ENCODE results near the gene SAMD1.

The SAMD1 gene

GRCh38 chr19:14073925-14074838 is 16.4 kb downstream of the SAMD1 start:
- TF ChIP-seq CTCF (IDR thresholded peaks at IDR 0.05; ENCODE audit: low read depth, low read length), result no peak
- Histone ChIP-seq H3K4me3 (ENCODE audit: low read depth, low read length) (peak overlapping the region; percentile 64), H3K9me3 (ENCODE audit: severe bottlenecking) (no peaks in the 10 kb centered on the region), H3K36me3 (no peaks in the 10 kb centered on the region), H3K27ac (peak overlapping the region; percentile 58), H3K27me3 (ENCODE audit: insufficient read depth, low read depth, severe bottlenecking) (no peaks in the 10 kb centered on the region)
- DNase-seq, result no peak

DNA sequence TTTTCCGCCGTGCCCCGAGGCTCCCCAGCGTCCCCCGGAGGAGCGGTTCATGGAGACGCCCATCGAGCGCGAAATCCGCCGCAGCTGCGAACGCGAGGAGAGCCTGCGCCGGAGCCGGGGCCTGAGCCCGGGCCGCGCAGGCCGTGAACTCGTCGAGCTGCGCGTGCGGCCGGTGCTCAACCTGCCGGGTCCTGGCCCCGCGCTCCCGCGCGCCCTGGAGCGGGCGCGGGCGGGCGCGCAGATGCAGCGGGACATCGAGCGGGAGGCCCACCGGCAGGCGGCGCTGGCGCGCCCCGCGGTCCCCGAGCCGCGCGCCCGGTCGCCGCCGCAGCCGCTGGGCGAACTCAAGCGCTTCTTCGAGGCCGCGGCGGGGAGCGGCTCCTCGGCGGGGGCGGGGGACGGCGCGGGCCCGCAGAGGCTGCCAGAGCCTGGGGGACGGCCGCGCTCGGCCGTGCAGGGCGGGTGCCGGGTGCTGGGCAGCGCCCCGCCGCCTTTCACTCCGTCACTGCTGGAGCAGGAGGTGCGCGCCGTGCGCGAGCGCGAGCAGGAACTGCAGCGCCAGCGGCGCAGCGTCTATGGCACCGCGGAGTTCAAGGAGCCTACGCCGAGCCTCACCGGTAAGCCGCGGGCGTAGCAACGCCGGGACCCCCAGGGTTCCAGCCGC is 17.2 kb downstream of the SAMD1 start:
- Histone ChIP-seq H3K36me3 (no peaks in the 10 kb centered on the region), H3K27ac (peak overlapping the region; percentile 78), H3K9me3 (ENCODE audit: severe bottlenecking) (no peaks in the 10 kb centered on the region), H3K27me3 (ENCODE audit: insufficient read depth, low read depth, severe bottlenecking) (no peaks in the 10 kb centered on the region), H3K4me3 (ENCODE audit: low read depth, low read length) (peak overlapping the region; percentile 64)
- DNase-seq, result peak; percentile 67
- peak; percentile 70 for TF ChIP-seq CTCF (IDR thresholded peaks at IDR 0.05; ENCODE audit: low read depth, low read length)

GRCh38 chr19:14072535-14073260 is 17.9 kb downstream of the SAMD1 start, which contains the start of gene MISP3:
TSS of gene MISP3 (plus strand) at chr19:14072786. CDS start at chr19:14073310, 524 bp downstream.
- DNase-seq, result peak; percentile 71
- H3K27me3 ChIP-seq (ENCODE audit: insufficient read depth, low read depth, severe bottlenecking), result no peaks in the 10 kb centered on the region
- H3K27ac ChIP-seq, result peak within 1 kb of the TSS; percentile 78
- no peaks in the 10 kb centered on the region for H3K36me3 ChIP-seq
- peak within 1 kb of the TSS; percentile 64 for H3K4me3 ChIP-seq (ENCODE audit: low read depth, low read length)
- no peak for TF ChIP-seq CTCF (IDR thresholded peaks at IDR 0.05; ENCODE audit: low read depth, low read length)
- H3K9me3 ChIP-seq (ENCODE audit: severe bottlenecking), result no peaks in the 10 kb centered on the region

DNA sequence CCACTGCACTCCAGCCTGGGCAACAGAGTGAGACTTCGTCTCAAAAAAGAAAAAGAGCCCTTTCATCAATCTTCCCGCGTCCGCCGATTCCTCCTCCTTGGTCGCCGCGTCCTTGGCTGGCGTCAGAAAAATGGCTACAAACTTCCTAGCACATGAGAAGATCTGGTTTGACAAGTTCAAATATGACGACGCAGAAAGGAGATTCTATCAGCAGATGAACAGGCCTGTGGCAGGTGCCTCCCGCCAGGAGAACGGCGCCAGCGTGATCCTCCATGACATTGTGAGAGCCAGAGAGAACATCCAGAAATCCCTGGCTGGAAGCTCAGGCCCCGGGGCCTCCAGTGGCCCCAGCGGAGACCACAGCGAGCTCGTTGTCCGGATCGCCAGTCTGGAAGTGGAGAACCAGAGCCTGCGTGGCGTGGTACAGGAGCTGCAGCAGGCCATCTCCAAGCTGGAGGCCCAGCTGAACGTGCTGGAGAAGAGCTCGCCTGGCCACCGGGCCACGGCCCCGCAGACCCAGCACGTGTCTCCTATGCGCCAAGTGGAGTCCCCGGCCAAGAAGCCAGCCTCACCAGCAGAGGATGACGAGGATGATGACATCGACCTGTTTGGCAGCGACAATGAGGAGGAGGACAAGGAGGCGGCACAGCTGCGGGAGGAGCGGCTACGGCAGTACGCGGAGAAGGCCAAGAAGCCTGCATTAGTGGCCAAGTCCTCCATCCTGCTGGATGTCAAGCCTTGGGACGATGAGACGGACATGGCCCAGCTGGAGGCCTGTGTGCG is 20.1 kb downstream of the SAMD1 start:
- no peak for DNase-seq
- H3K27ac ChIP-seq, result no peak overlapping the region
- no peak for TF ChIP-seq CTCF (IDR thresholded peaks at IDR 0.05; ENCODE audit: low read depth, low read length)
- no peaks in the 10 kb centered on the region for H3K27me3 ChIP-seq (ENCODE audit: insufficient read depth, low read depth, severe bottlenecking)
- H3K4me3 ChIP-seq (ENCODE audit: low read depth, low read length), result no peak overlapping the region
- no peaks in the 10 kb centered on the region for H3K9me3 ChIP-seq (ENCODE audit: severe bottlenecking)
- no peaks in the 10 kb centered on the region for H3K36me3 ChIP-seq

- Histone ChIP-seq H3K27ac (no peak overlapping the region), H3K27me3 (ENCODE audit: insufficient read depth, low read depth, severe bottlenecking) (no peaks in the 10 kb centered on the region), H3K4me3 (ENCODE audit: low read depth, low read length) (no peak overlapping the region), H3K36me3 (no peaks in the 10 kb centered on the region), H3K9me3 (ENCODE audit: severe bottlenecking) (no peaks in the 10 kb centered on the region)
- DNase-seq, result no peak
- TF ChIP-seq CTCF (IDR thresholded peaks at IDR 0.05; ENCODE audit: low read depth, low read length), result no peak
Observed at GRCh38 chr19:14066134-14066533, 24.4 kb downstream of the SAMD1 start.
